GM12878 (cell line): Measurements from ENCODE around the gene DAZAP2. TPM values are rescaled to one million over a fixed set of nuclear protein-coding genes. Genes with fewer than 3 reads are reported as not detected.

ENCODE experiments used
- ATAC-seq: fragments of 200-7000 bp; cut with Tn5 transposase; 3 replicates; pipeline ENCODE4 v1.9.1; 2020; ENCODE audit warnings: mild to moderate bottlenecking, moderate library complexity
- BruUV-seq: library from RNA; stranded (reverse); fragments of 400-500 nt; replicated peaks from 2 replicates; lab custom pipeline; 2021; lab: Mats Ljungman, UMichigan
- CTCF ChIA-PET: fragments of 300-600 bp; sonication (Branson Sonifier 250); formaldehyde crosslinking; extraction: SDS; loops from one replicate; lab custom pipeline; 2021; ENCODE audit warnings: inconsistent platforms; lab: Yijun Ruan, JAX
- POLR2A ChIA-PET: fragments of 350-600 bp; formaldehyde crosslinking; extraction: SDS; loops from one replicate; lab custom pipeline; 2021; ENCODE audit warnings: inconsistent platforms; lab: Charles Lee
- RAD21 ChIA-PET: fragments of 300-600 bp; sonication (Branson Sonifier 250); formaldehyde crosslinking; loops from one replicate; lab custom pipeline; 2023; ENCODE audit warnings: antibody characterized with exemption; ENCODE audit not compliant: unreplicated experiment; lab: Charles Lee
- SMC1A ChIA-PET: fragments of 300-600 bp; sonication (Branson Sonifier 250); formaldehyde crosslinking; loops from one replicate; lab custom pipeline; 2023; ENCODE audit not compliant: unreplicated experiment, uncharacterized antibody; lab: Charles Lee
- DNase-seq: peaks from one replicate; pipeline ENCODE4 v3.0.0-alpha.2; 2011; ENCODE audit warnings: low read depth, low spot score
- FAIRE-seq: peaks from 3 replicates; lab custom pipeline; 2011; peaks lifted over from hg19 to GRCh38; lab: Jason Lieb, UNC
- H2AFZ ChIP-seq: 2 replicates; pipeline ENCODE4 v1.6.0; 2011; ENCODE audit warnings: low read depth, low read length, control low read depth; ENCODE audit not compliant: control insufficient read depth
- H3K27ac ChIP-seq: 2 replicates; pipeline ENCODE4 v1.5.1; 2011; ENCODE audit warnings: control low read depth; ENCODE audit not compliant: control insufficient read depth, insufficient read depth
- H3K27me3 ChIP-seq, 2 experiments: replicated peaks in 1 of 2; 2 replicates each; pipeline versions ENCODE4 v1.6.0 to v1.6.1; 2011; ENCODE audit warnings: low read length in 1 of 2; ENCODE audit not compliant: control insufficient read depth in 2 of 2, insufficient read depth in 2 of 2
- H3K36me3 ChIP-seq, 2 experiments: 2 replicates each; pipeline ENCODE4 v1.5.1; 2011; ENCODE audit warnings: low read length in 1 of 2; ENCODE audit not compliant: control insufficient read depth in 2 of 2, insufficient read depth in 2 of 2
- H3K4me1 ChIP-seq: 2 replicates; pipeline ENCODE4 v1.6.1; 2011; ENCODE audit warnings: mild to moderate bottlenecking, low read length, moderate library complexity, mixed read lengths; ENCODE audit not compliant: control insufficient read depth, insufficient read depth
- H3K4me2 ChIP-seq: 2 replicates; pipeline ENCODE4 v1.6.0; 2011; ENCODE audit warnings: control low read depth; ENCODE audit not compliant: control insufficient read depth, insufficient read depth
- H3K4me3 ChIP-seq: fragments of 200-600 bp; sonication (generic); 2 replicates; pipeline ENCODE4 v1.5.1; 2016
- H3K79me2 ChIP-seq: 2 replicates; pipeline ENCODE4 v1.6.0; 2011; ENCODE audit warnings: low read length; ENCODE audit not compliant: control insufficient read depth, insufficient read depth
- H3K9ac ChIP-seq: 2 replicates; pipeline ENCODE4 v1.8.0; 2011; ENCODE audit warnings: low read length, control low read depth, mixed read lengths; ENCODE audit not compliant: control insufficient read depth, insufficient read depth
- H3K9me3 ChIP-seq: replicated peaks from 3 replicates; pipeline ENCODE4 v1.5.1; 2011; ENCODE audit warnings: mild to moderate bottlenecking, low read length; ENCODE audit not compliant: control insufficient read depth, insufficient read depth
- H4K20me1 ChIP-seq: 2 replicates; pipeline ENCODE4 v1.6.0; 2011; ENCODE audit not compliant: control insufficient read depth, insufficient read depth
- ATF7 ChIP-seq: fragments of 450-650 bp; IDR thresholded peaks from 2 replicates; pipeline ENCODE4 v1.6.1; 2016; ENCODE audit warnings: low read depth, mild to moderate bottlenecking
- CBFB ChIP-seq: IDR thresholded peaks from 2 replicates; pipeline ENCODE4 v1.6.1; 2016; ENCODE audit warnings: antibody characterized with exemption, low read depth
- EGR1 ChIP-seq, 2 experiments: IDR thresholded peaks; 1 replicate in 1 of 2; 2 replicates in 1 of 2; pipeline ENCODE4 v1.6.1; 2011 to 2012; ENCODE audit warnings: low read depth in 2 of 2, low read length in 2 of 2, borderline replicate concordance in 1 of 2, mild to moderate bottlenecking in 1 of 2, moderate library complexity in 1 of 2
- ELK1 ChIP-seq: IDR thresholded peaks from 2 replicates; pipeline ENCODE4 v1.6.1; 2012; ENCODE audit warnings: low read depth, low read length, improper control_type of control experiment
- GATAD2B ChIP-seq: fragments of 450-650 bp; conservative IDR thresholded peaks from 2 replicates; pipeline ENCODE4 v1.6.1; 2017; ENCODE audit warnings: low read depth, mild to moderate bottlenecking, moderate library complexity
- KAT2A ChIP-seq: conservative IDR thresholded peaks from 2 replicates; pipeline ENCODE4 v1.6.1; 2011; ENCODE audit warnings: low read depth, low read length; ENCODE audit not compliant: control insufficient read depth
- MYB ChIP-seq: fragments of 150-350 bp; IDR thresholded peaks from 2 replicates; pipeline ENCODE4 v1.6.1; 2014; ENCODE audit warnings: mild to moderate bottlenecking, low read depth, low read length, borderline replicate concordance
- WGBS: methylation state at CpG from one replicate; pipeline ENCODE4 v1.1.6; 2016; ENCODE audit warnings: low lambda C conversion rate; ENCODE audit not compliant: insufficient replicate concordance, insufficient coverage; ENCODE audit errors: missing lambda C conversion rate; 5-methylcytosine and 5-hydroxymethylcytosine counted together
- in situ Hi-C: fragments of 300-500 bp; cut with MboI; formaldehyde crosslinking; loops from 9 replicates; pipeline ENCODE4 v1.14.3; 2018; ENCODE audit warnings: mixed read lengths
- intact Hi-C: fragments of 100-400 bp; cut with micrococcal nuclease; formaldehyde crosslinking; loops from one replicate; pipeline ENCODE4 v1.14.2; 2022; ENCODE audit not compliant: unreplicated experiment
- polyA plus RNA-seq, 11 experiments: library from polyadenylated mRNA; depleted of rRNA in 4 of 11; unstranded in 6 of 11; stranded (reverse) in 5 of 11; fragments of >200 nt; fragmentation: Nextera tagmentation in 4 of 11; fragmentation: Illumina TruSeq in 1 of 11; extraction: Ambion mirVana in 4 of 11; extraction: Trizol in 1 of 11; gene quantifications; 1 replicate in 1 of 11; 2 replicates in 10 of 11; pipeline versions ENCODE4 v1.2.1 to v1.2.3, GENCODE V29; 2011 to 2016; ENCODE audit warnings: inconsistent platforms in 2 of 11, missing spikeins in 2 of 11, low read depth in 1 of 11
- total RNA-seq, 4 experiments: library from RNA; depleted of rRNA in 3 of 4; stranded (reverse); fragments of >200 nt in 3 of 4; fragmentation: Illumina TruSeq in 1 of 4; extraction: Trizol in 1 of 4; gene quantifications; 2 replicates each; pipeline versions ENCODE4 v1.2.1 to v1.2.3, GENCODE V29; 2013 to 2021
- TF ChIP-seq, protein P1 (sequence below): IDR thresholded peaks from 2 replicates; pipeline ENCODE4 v1.6.1; 2012; ENCODE audit warnings: improper control_type of control experiment, low read depth, low read length; ENCODE audit not compliant: insufficient replicate concordance

Gene DAZAP2
- total and polyA plus RNA-seq, 10 of the 15 experiments (the other 5 are each of a cell fraction or from before 2014, with no cell fraction given), result 71.0 to 267 (median 158) TPM

DNA sequence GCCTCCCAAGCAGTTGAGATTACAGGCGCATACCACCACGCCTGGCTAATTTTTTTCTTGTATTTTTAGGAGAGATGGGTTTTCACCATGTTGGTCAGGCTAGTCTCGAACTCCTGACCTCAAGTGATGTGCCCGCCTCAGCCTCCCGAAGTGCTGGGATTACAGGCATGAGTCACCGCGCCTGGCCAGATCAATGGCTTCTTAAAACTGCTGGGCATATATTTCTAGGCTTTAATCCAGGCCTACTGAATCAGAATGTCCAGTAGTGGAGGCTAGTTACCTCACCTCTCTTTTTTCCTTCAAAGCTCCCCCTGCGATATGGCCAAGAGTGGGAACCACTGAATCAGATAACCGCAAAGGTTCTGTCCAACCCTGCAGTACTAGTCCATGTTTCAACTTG lies 37.8 kb upstream of the DAZAP2 start:
- no peak for DNase-seq
- in situ Hi-C loops, result no loop called here
- RAD21 ChIA-PET, result no interaction called here
- no peaks in the 10 kb centered on the region for H3K9me3 ChIP-seq
- H3K4me3 ChIP-seq, result no peak overlapping the region
- TF ChIP-seq MYB (no peak), ELK1 (no peak), GATAD2B (no peak), EGR1 (IDR thresholded peaks at IDR 0.05; ENCODE audit: borderline replicate concordance in 1 of 2, low read depth in 2 of 2, low read length in 2 of 2) (no peak), KAT2A (no peak), ATF7 (no peak), CBFB (no peak)
- TF ChIP-seq, protein P1, sequence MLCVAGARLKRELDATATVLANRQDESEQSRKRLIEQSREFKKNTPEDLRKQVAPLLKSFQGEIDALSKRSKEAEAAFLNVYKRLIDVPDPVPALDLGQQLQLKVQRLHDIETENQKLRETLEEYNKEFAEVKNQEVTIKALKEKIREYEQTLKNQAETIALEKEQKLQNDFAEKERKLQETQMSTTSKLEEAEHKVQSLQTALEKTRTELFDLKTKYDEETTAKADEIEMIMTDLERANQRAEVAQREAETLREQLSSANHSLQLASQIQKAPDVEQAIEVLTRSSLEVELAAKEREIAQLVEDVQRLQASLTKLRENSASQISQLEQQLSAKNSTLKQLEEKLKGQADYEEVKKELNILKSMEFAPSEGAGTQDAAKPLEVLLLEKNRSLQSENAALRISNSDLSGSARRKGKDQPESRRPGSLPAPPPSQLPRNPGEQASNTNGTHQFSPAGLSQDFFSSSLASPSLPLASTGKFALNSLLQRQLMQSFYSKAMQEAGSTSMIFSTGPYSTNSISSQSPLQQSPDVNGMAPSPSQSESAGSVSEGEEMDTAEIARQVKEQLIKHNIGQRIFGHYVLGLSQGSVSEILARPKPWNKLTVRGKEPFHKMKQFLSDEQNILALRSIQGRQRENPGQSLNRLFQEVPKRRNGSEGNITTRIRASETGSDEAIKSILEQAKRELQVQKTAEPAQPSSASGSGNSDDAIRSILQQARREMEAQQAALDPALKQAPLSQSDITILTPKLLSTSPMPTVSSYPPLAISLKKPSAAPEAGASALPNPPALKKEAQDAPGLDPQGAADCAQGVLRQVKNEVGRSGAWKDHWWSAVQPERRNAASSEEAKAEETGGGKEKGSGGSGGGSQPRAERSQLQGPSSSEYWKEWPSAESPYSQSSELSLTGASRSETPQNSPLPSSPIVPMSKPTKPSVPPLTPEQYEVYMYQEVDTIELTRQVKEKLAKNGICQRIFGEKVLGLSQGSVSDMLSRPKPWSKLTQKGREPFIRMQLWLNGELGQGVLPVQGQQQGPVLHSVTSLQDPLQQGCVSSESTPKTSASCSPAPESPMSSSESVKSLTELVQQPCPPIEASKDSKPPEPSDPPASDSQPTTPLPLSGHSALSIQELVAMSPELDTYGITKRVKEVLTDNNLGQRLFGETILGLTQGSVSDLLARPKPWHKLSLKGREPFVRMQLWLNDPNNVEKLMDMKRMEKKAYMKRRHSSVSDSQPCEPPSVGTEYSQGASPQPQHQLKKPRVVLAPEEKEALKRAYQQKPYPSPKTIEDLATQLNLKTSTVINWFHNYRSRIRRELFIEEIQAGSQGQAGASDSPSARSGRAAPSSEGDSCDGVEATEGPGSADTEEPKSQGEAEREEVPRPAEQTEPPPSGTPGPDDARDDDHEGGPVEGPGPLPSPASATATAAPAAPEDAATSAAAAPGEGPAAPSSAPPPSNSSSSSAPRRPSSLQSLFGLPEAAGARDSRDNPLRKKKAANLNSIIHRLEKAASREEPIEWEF, result no peak
- TF ChIP-seq, all 136 proteins: peak for 0
- H2AFZ ChIP-seq, result no peak overlapping the region
- no peaks in the 10 kb centered on the region for H3K27me3 ChIP-seq
- no TSS peak for BruUV-seq
- no peak for FAIRE-seq
- intact Hi-C loops, result no loop called here
- H3K36me3 ChIP-seq, result no peaks in the 10 kb centered on the region
- 94% methylated on average over 9 of the region's 9 CpGs for WGBS
- H3K9ac ChIP-seq, result no peak overlapping the region
- H3K4me1 ChIP-seq, result no peaks in the 10 kb centered on the region; the same call in 1 of the 2 replicates
- no peak overlapping the region for H3K4me2 ChIP-seq
- no peak for ATAC-seq
- no peak overlapping the region for H3K27ac ChIP-seq
- H3K79me2 ChIP-seq, result no peaks in the 10 kb centered on the region
- POLR2A ChIA-PET, result no interaction called here
- SMC1A ChIA-PET, result no interaction called here
- no peaks in the 10 kb centered on the region for H4K20me1 ChIP-seq
- CTCF ChIA-PET, result no interaction called here
